HG03571 (cell line): Measurements from ENCODE around the gene PEX6.
A peak's percentile ranks its signal among the peaks of the same experiment; 100 is the strongest.

Experiments
- ATAC-seq: cut with Tn5 transposase; IDR thresholded peaks from one replicate; pipeline ENCODE4 v1.9.1; 2021; ENCODE audit not compliant: unreplicated experiment

The PEX6 gene

GRCh38 chr6:42996513-42996912, 17.5 kb upstream of the PEX6 start:
- no peak for ATAC-seq

GRCh38 chr6:42993445-42993844, 14.5 kb upstream of the PEX6 start:
- ATAC-seq: no peak

- ATAC-seq: no peak
These were observed 10.9 kb upstream of the PEX6 start for GRCh38 chr6:42989923-42990322.

- ATAC-seq: no peak
These were observed 9.6 kb upstream of the PEX6 start for GRCh38 chr6:42988486-42989020.

GRCh38 chr6:42987533-42988451, 8.8 kb upstream of the PEX6 start:
- ATAC-seq: no peak

GRCh38 chr6:42984924-42985475, 6.0 kb upstream of the PEX6 start:
- ATAC-seq: no peak

- ATAC-seq: peak; percentile 95
These were observed 5.3 kb upstream of the PEX6 start, which contains the start of gene PPP2R5D for GRCh38 chr6:42984001-42984923. Gene PPP2R5D (plus strand): TSS chr6:42984570. CDS start chr6:42984678, 108 bp downstream.

- no peak for ATAC-seq
These were observed 2.9 kb upstream of the PEX6 start for GRCh38 chr6:42981836-42982235.

- ATAC-seq: peak; percentile 12
These were observed 669 bp upstream of the PEX6 start for GRCh38 chr6:42979523-42980177.

GRCh38 chr6:42978487-42978838, 518 bp downstream of the PEX6 start:
- peak; percentile 19 for ATAC-seq

GRCh38 chr6:42974919-42975505, 4.0 kb downstream of the PEX6 start:
- no peak for ATAC-seq

- no peak for ATAC-seq
These were observed 5.1 kb downstream of the PEX6 start for GRCh38 chr6:42973926-42974325.

- ATAC-seq: no peak
These were observed 7.1 kb downstream of the PEX6 start for GRCh38 chr6:42971746-42972327.

GRCh38 chr6:42970871-42971612, 7.9 kb downstream of the PEX6 start:
- no peak for ATAC-seq

GRCh38 chr6:42969934-42970333, 9.0 kb downstream of the PEX6 start:
- ATAC-seq: no peak

GRCh38 chr6:42969431-42969830, 9.6 kb downstream of the PEX6 start:
- ATAC-seq: no peak

GRCh38 chr6:42968783-42969182, 10.2 kb downstream of the PEX6 start:
- no peak for ATAC-seq

- ATAC-seq: no peak
These were observed 10.8 kb downstream of the PEX6 start for GRCh38 chr6:42968126-42968701.

GRCh38 chr6:42967228-42967627, 11.8 kb downstream of the PEX6 start:
- no peak for ATAC-seq
